ENCODE results near the gene YY1. TPM values are rescaled to one million over a fixed set of nuclear protein-coding genes. Genes with fewer than 3 reads are reported as not detected.

YY1 gene
- total RNA-seq, 1 experiment from 2014 or later: 83.1 TPM

DNA sequence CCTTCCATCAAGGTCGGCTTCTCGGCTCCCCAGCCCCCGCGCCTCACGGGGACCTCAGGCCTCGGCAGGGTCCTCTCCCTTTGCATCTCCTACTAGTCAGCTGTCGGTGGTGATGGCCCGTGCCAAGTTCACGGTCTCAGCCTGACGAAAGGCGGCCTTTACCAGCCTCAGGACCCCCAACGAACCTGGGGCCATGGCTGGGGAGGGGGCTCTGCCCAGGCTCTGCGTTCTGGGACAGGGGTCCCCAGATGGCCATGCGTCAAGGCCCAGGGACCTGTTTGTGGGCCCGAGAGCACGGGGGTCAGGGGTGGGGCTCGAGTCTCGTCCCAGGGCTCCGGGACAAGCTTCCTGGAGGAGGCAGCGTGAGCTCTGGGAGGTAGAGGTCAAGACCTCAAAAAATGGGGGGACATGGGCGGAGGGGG is 46.7 kb upstream of the YY1 start (continued):
- TF ChIP-seq, protein P1, sequence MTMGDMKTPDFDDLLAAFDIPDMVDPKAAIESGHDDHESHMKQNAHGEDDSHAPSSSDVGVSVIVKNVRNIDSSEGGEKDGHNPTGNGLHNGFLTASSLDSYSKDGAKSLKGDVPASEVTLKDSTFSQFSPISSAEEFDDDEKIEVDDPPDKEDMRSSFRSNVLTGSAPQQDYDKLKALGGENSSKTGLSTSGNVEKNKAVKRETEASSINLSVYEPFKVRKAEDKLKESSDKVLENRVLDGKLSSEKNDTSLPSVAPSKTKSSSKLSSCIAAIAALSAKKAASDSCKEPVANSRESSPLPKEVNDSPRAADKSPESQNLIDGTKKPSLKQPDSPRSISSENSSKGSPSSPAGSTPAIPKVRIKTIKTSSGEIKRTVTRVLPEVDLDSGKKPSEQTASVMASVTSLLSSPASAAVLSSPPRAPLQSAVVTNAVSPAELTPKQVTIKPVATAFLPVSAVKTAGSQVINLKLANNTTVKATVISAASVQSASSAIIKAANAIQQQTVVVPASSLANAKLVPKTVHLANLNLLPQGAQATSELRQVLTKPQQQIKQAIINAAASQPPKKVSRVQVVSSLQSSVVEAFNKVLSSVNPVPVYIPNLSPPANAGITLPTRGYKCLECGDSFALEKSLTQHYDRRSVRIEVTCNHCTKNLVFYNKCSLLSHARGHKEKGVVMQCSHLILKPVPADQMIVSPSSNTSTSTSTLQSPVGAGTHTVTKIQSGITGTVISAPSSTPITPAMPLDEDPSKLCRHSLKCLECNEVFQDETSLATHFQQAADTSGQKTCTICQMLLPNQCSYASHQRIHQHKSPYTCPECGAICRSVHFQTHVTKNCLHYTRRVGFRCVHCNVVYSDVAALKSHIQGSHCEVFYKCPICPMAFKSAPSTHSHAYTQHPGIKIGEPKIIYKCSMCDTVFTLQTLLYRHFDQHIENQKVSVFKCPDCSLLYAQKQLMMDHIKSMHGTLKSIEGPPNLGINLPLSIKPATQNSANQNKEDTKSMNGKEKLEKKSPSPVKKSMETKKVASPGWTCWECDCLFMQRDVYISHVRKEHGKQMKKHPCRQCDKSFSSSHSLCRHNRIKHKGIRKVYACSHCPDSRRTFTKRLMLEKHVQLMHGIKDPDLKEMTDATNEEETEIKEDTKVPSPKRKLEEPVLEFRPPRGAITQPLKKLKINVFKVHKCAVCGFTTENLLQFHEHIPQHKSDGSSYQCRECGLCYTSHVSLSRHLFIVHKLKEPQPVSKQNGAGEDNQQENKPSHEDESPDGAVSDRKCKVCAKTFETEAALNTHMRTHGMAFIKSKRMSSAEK (CRISPR knock-in tag; IDR thresholded peaks at IDR 0.05; ENCODE audit: borderline replicate concordance): no peak
- TF ChIP-seq MXD4 (CRISPR knock-in tag; IDR thresholded peaks at IDR 0.05; ENCODE audit: borderline replicate concordance): no peak
- TF ChIP-seq, protein P2, sequence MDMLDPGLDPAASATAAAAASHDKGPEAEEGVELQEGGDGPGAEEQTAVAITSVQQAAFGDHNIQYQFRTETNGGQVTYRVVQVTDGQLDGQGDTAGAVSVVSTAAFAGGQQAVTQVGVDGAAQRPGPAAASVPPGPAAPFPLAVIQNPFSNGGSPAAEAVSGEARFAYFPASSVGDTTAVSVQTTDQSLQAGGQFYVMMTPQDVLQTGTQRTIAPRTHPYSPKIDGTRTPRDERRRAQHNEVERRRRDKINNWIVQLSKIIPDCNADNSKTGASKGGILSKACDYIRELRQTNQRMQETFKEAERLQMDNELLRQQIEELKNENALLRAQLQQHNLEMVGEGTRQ (CRISPR knock-in tag; IDR thresholded peaks at IDR 0.05): no peak

DNA sequence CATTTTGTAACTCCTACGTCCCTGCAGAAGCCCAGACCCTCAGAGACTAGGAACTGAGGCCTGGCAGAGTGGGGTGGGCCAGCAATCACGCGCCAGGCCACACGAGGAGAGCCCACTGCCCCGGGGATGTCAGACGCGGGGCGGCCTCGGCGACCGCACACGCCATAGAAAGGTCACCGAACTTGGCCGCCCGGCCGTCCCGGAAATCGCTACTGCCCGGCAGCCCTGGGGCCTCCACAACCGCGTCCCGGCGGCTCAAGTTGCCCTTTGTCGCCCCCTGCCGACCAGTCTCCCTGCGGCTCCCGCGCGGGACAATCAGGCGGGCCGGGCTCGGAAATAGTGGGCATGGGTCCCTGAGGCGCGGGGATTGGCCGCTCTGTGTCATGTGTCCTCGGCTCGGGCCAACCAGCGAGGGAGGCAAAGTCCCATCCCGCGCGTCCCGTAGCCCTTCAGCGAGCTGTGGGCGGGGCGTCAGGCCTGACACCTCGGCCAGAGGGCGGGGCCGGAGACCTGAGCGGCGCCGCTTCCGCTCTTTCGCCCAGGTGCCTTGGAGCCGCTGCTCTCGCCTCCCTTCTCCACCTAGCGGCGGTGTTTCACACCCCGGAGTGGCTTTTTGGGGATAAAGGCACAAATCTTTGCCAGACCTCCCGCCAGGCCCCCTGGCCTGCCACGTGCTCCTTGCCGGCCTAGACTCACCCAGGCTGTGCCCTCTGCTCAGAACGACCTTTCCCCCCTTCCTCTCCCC is 46.1 kb upstream of the YY1 start:
- peak; percentile 99 for ATAC-seq
- H3K27ac Mint-ChIP-seq: peak overlapping the region; percentile 89; the same call in 1 of the 2 replicates
- peak; percentile 100 for DNase-seq (ENCODE audit: low spot score)
- peak overlapping the region; percentile 43 for H3K4me3 Mint-ChIP-seq
- peaks cover 11% of the 10 kb centered on the region for H3K4me1 Mint-ChIP-seq
- peaks cover 6% of the 10 kb centered on the region for H3K9me3 Mint-ChIP-seq
- peaks cover 5% of the 10 kb centered on the region for H3K36me3 Mint-ChIP-seq
- H3K27me3 Mint-ChIP-seq (ENCODE audit: low read depth): peaks cover 3% of the 10 kb centered on the region; the same call in 1 of the 2 replicates
- ChIA-PET POLR2A (interaction anchor here (0.6 to 1.3 kb wide), 3 partner anchors 19 to 29 kb away, joined by 3 to 5 read pairs (median 3); no protein-coding TSS in a partner anchor), CTCF (interaction anchor here (0.6 to 4.3 kb wide), 64 partner anchors 9 to 732 kb away, joined by 3 to 67 read pairs (median 4); partner anchors contain the start of genes CCNK, DEGS2 and SETD3)
- no peak for TF ChIP-seq JAZF1 (CRISPR knock-in tag; IDR thresholded peaks at IDR 0.05)
- 0 out of 2 replicates have a peak, but pooled peaks have one; percentile 31 for TF ChIP-seq CREB1 (CRISPR knock-in tag; IDR thresholded peaks at IDR 0.05)
- TF ChIP-seq, protein P3, sequence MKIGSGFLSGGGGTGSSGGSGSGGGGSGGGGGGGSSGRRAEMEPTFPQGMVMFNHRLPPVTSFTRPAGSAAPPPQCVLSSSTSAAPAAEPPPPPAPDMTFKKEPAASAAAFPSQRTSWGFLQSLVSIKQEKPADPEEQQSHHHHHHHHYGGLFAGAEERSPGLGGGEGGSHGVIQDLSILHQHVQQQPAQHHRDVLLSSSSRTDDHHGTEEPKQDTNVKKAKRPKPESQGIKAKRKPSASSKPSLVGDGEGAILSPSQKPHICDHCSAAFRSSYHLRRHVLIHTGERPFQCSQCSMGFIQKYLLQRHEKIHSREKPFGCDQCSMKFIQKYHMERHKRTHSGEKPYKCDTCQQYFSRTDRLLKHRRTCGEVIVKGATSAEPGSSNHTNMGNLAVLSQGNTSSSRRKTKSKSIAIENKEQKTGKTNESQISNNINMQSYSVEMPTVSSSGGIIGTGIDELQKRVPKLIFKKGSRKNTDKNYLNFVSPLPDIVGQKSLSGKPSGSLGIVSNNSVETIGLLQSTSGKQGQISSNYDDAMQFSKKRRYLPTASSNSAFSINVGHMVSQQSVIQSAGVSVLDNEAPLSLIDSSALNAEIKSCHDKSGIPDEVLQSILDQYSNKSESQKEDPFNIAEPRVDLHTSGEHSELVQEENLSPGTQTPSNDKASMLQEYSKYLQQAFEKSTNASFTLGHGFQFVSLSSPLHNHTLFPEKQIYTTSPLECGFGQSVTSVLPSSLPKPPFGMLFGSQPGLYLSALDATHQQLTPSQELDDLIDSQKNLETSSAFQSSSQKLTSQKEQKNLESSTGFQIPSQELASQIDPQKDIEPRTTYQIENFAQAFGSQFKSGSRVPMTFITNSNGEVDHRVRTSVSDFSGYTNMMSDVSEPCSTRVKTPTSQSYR (CRISPR knock-in tag; IDR thresholded peaks at IDR 0.05): no peak
- TF ChIP-seq TEAD4 (CRISPR knock-in tag; IDR thresholded peaks at IDR 0.05): no peak
- TF ChIP-seq, protein P4, sequence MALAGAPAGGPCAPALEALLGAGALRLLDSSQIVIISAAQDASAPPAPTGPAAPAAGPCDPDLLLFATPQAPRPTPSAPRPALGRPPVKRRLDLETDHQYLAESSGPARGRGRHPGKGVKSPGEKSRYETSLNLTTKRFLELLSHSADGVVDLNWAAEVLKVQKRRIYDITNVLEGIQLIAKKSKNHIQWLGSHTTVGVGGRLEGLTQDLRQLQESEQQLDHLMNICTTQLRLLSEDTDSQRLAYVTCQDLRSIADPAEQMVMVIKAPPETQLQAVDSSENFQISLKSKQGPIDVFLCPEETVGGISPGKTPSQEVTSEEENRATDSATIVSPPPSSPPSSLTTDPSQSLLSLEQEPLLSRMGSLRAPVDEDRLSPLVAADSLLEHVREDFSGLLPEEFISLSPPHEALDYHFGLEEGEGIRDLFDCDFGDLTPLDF (CRISPR knock-in tag; IDR thresholded peaks at IDR 0.05): no peak
- peak; percentile 81 for TF ChIP-seq NFYB (CRISPR knock-in tag; conservative IDR thresholded peaks at IDR 0.05; ENCODE audit: low read depth)
- no peak for TF ChIP-seq GRHL2 (CRISPR knock-in tag; IDR thresholded peaks at IDR 0.05; ENCODE audit: insufficient replicate concordance, severe bottlenecking)
- no peak for TF ChIP-seq HMGA2 (CRISPR knock-in tag; IDR thresholded peaks at IDR 0.05)
- 0 out of 2 replicates have a peak, but pooled peaks have one; percentile 50 for TF ChIP-seq TP53 (CRISPR knock-in tag; IDR thresholded peaks at IDR 0.05)
- TF ChIP-seq, protein P5, sequence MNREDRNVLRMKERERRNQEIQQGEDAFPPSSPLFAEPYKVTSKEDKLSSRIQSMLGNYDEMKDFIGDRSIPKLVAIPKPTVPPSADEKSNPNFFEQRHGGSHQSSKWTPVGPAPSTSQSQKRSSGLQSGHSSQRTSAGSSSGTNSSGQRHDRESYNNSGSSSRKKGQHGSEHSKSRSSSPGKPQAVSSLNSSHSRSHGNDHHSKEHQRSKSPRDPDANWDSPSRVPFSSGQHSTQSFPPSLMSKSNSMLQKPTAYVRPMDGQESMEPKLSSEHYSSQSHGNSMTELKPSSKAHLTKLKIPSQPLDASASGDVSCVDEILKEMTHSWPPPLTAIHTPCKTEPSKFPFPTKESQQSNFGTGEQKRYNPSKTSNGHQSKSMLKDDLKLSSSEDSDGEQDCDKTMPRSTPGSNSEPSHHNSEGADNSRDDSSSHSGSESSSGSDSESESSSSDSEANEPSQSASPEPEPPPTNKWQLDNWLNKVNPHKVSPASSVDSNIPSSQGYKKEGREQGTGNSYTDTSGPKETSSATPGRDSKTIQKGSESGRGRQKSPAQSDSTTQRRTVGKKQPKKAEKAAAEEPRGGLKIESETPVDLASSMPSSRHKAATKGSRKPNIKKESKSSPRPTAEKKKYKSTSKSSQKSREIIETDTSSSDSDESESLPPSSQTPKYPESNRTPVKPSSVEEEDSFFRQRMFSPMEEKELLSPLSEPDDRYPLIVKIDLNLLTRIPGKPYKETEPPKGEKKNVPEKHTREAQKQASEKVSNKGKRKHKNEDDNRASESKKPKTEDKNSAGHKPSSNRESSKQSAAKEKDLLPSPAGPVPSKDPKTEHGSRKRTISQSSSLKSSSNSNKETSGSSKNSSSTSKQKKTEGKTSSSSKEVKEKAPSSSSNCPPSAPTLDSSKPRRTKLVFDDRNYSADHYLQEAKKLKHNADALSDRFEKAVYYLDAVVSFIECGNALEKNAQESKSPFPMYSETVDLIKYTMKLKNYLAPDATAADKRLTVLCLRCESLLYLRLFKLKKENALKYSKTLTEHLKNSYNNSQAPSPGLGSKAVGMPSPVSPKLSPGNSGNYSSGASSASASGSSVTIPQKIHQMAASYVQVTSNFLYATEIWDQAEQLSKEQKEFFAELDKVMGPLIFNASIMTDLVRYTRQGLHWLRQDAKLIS (CRISPR knock-in tag; IDR thresholded peaks at IDR 0.05; ENCODE audit: borderline replicate concordance): no peak
- no peak; the same call in 1 of the 2 replicates for TF ChIP-seq KAT7 (CRISPR knock-in tag; IDR thresholded peaks at IDR 0.05; ENCODE audit: borderline replicate concordance)
- TF ChIP-seq, protein P1 (CRISPR knock-in tag; IDR thresholded peaks at IDR 0.05; ENCODE audit: borderline replicate concordance): no peak
- 0 out of 2 replicates have a peak, but pooled peaks have one; percentile 20 for TF ChIP-seq SMAD3 (CRISPR knock-in tag; IDR thresholded peaks at IDR 0.05; ENCODE audit: borderline replicate concordance)
- peak; percentile 28; the same call in 1 of the 2 replicates for TF ChIP-seq CREM (CRISPR knock-in tag; IDR thresholded peaks at IDR 0.05)
